B cell (primary cell): ENCODE results near the gene TSEN2. TPM values are rescaled to one million over a fixed set of nuclear protein-coding genes. Genes with fewer than 3 reads are reported as not detected.

Experiments used
- ATAC-seq: fragments of 200-7000 bp; cut with Tn5 transposase; one replicate; pipeline ENCODE4 v1.10.0; 2021; ENCODE audit warnings: low read depth, mild to moderate bottlenecking, moderate number of reproducible peaks, moderate library complexity
- CTCF ChIA-PET: fragments of 350-600 bp; sonication (Branson Sonifier 250); formaldehyde crosslinking; loops from one replicate; lab custom pipeline; 2021; ENCODE audit warnings: antibody characterized with exemption, inconsistent platforms; lab: Charles Lee
- POLR2A ChIA-PET: fragments of 350-600 bp; sonication (Branson Sonifier 250); formaldehyde crosslinking; loops from one replicate; lab custom pipeline; 2021; ENCODE audit warnings: antibody characterized with exemption; lab: Charles Lee
- DNase-seq: peaks from one replicate; pipeline ENCODE4 v3.0.0; 2013
- H2AFZ ChIP-seq: 2 replicates; pipeline ENCODE4 v1.6.1; 2012; ENCODE audit warnings: mild to moderate bottlenecking, low read depth, low read length; ENCODE audit not compliant: insufficient read depth, poor library complexity, severe bottlenecking
- H3K27ac ChIP-seq, 2 donors: 1 replicate in 1 of 2; 2 replicates in 1 of 2; pipeline ENCODE4 v1.5.1; 2012 to 2013; ENCODE audit warnings: low read length in 2 of 2, mild to moderate bottlenecking in 2 of 2, moderate library complexity in 1 of 2
- H3K27me3 ChIP-seq, 4 experiments: fragments of 200-600 bp in 1 of 4; sonication (generic) in 1 of 4; replicated peaks in 1 of 4; 1 replicate in 2 of 4; 2 replicates in 2 of 4; pipeline versions ENCODE4 v1.6.1 to v1.7.0; 2013 to 2016; ENCODE audit warnings: low read length in 3 of 4, mild to moderate bottlenecking in 2 of 4, mixed read lengths in 1 of 4, moderate library complexity in 1 of 4; ENCODE audit not compliant: insufficient read depth in 4 of 4, control insufficient read depth in 3 of 4; ENCODE audit errors: control extremely low read depth in 1 of 4
- H3K36me3 ChIP-seq, 2 experiments: replicated peaks in 1 of 2; 1 replicate in 1 of 2; 2 replicates in 1 of 2; pipeline versions ENCODE4 v1.6.1 to v1.7.1; 2013; ENCODE audit warnings: low read length in 1 of 2; ENCODE audit not compliant: insufficient read depth in 2 of 2, control insufficient read depth in 1 of 2; ENCODE audit errors: control extremely low read depth in 1 of 2, extremely low read depth in 1 of 2
- H3K4me1 ChIP-seq, 2 donors: fragments of 200-600 bp in 1 of 2; sonication (generic) in 1 of 2; 1 replicate in 1 of 2; 2 replicates in 1 of 2; pipeline versions ENCODE4 v1.5.1 to v1.6.1; 2013 to 2017; ENCODE audit warnings: low read length in 2 of 2; ENCODE audit not compliant: control insufficient read depth in 2 of 2, insufficient read depth in 2 of 2
- H3K4me2 ChIP-seq: replicated peaks from 2 replicates; pipeline ENCODE3; 2012; ENCODE audit warnings: mild to moderate bottlenecking, low read depth, low read length; ENCODE audit not compliant: poor library complexity, severe bottlenecking
- H3K4me3 ChIP-seq, 5 experiments: fragments of 200-600 bp in 1 of 5; sonication (generic) in 1 of 5; 1 replicate in 3 of 5; 2 replicates in 2 of 5; pipeline versions ENCODE4 v1.5.1 to v1.7.0; 2011 to 2016; ENCODE audit warnings: low read length in 4 of 5, mild to moderate bottlenecking in 4 of 5, low read depth in 2 of 5, control low read depth in 1 of 5, moderate library complexity in 1 of 5; ENCODE audit not compliant: insufficient read depth in 1 of 5; ENCODE audit errors: control extremely low read depth in 1 of 5, extremely low read depth in 1 of 5
- H3K79me2 ChIP-seq: fragments of 200-600 bp; sonication (generic); one replicate; pipeline ENCODE4 v1.6.0; 2016; ENCODE audit warnings: low read length; ENCODE audit not compliant: control insufficient read depth, insufficient read depth
- H3K9ac ChIP-seq: fragments of 200-600 bp; sonication (generic); 2 replicates; pipeline ENCODE4 v1.6.1; 2017; ENCODE audit warnings: mild to moderate bottlenecking, low read length, moderate library complexity
- H3K9me3 ChIP-seq, 3 donors: one replicate each; pipeline versions ENCODE4 v1.6.1 to v1.7.1; 2013; ENCODE audit warnings: low read length in 2 of 3; ENCODE audit not compliant: control insufficient read depth in 2 of 3, insufficient read depth in 1 of 3; ENCODE audit errors: control extremely low read depth in 1 of 3
- H4K20me1 ChIP-seq: 2 replicates; pipeline ENCODE4 v1.6.0; 2012; ENCODE audit warnings: mild to moderate bottlenecking, low read length; ENCODE audit not compliant: insufficient read depth, control insufficient read depth, poor library complexity, severe bottlenecking
- H3K27ac Mint-ChIP-seq: one replicate; pipeline ENCODE4 v1.8.0; 2021; ENCODE audit warnings: mixed read lengths
- H3K27me3 Mint-ChIP-seq: one replicate; pipeline ENCODE4 v1.8.0; 2021; ENCODE audit warnings: mixed read lengths
- H3K4me1 Mint-ChIP-seq: one replicate; pipeline ENCODE4 v1.8.0; 2021; ENCODE audit warnings: mixed read lengths
- H3K4me3 Mint-ChIP-seq: one replicate; pipeline ENCODE4 v1.8.0; 2021; ENCODE audit warnings: mixed read lengths
- H3K9me3 Mint-ChIP-seq: one replicate; pipeline ENCODE4 v1.8.0; 2022; ENCODE audit warnings: mixed read lengths; ENCODE audit not compliant: insufficient read depth
- EZH2 ChIP-seq: IDR thresholded peaks from 2 replicates; pipeline ENCODE4 v1.6.1; 2012; ENCODE audit warnings: borderline replicate concordance, low read depth, mild to moderate bottlenecking, moderate library complexity, low read length; ENCODE audit not compliant: insufficient read depth, poor library complexity, severe bottlenecking
- WGBS: methylation state at CpG from one replicate; pipeline ENCODE4 v1.1.5; 2013; ENCODE audit warnings: missing lambda C conversion rate; ENCODE audit not compliant: insufficient coverage; 5-methylcytosine and 5-hydroxymethylcytosine counted together
- intact Hi-C: fragments of 100-400 bp; cut with micrococcal nuclease; formaldehyde crosslinking; loops from one replicate; pipeline ENCODE4 v1.10.0; 2022
- polyA plus RNA-seq: library from polyadenylated mRNA; depleted of rRNA; stranded (reverse); fragments of >200 nt; gene quantifications from 2 replicates; pipeline ENCODE4 v1.2.3, GENCODE V29; 2012
- total RNA-seq, 2 donors: library from RNA; stranded (reverse); fragments of 120-200 nt in 1 of 2; gene quantifications; 1 replicate in 1 of 2; 2 replicates in 1 of 2; pipeline versions ENCODE4 v1.2.3 to v1.2.4, GENCODE V29; 2013 to 2022
- TF ChIP-seq, protein P1 (sequence below): fragments of 200-600 bp; IDR thresholded peaks from one replicate; pipeline ENCODE4 v1.8.0; 2022; ENCODE audit warnings: antibody characterized with exemption, mild to moderate bottlenecking

TSEN2 gene
- total and polyA plus RNA-seq, 2 donors (not counting 1 experiment from before 2014, with no cell fraction given) = 13.4 to 17.6 TPM

DNA sequence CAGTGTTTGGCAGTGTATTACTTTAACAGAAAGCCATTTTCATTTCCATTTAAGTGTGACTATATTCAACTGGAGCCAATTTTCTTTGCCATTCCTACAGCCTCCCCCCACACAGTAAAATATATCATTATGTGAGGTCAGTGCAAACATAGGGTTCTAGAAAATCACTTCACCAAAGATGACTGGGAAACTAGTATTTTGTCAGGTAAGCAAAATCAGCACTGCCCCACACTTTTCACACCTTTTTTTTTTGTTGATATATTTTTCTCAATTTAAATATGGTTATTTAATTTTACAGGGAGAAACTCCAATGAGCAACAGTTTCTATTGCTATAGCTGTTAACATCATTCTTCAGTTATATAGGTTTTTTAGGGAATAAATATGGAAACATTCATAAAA lies 31.4 kb downstream of the TSEN2 start:
- Mint-ChIP-seq H3K27ac (no peak overlapping the region), H3K9me3 (no peaks in the 10 kb centered on the region), H3K27me3 (no peaks in the 10 kb centered on the region), H3K4me3 (no peak overlapping the region), H3K4me1 (no peaks in the 10 kb centered on the region)
- peaks cover 0 to 3% (median 0%) of the 10 kb centered on the region in 3 donors for H3K9me3 ChIP-seq
- no peaks in the 10 kb centered on the region for H3K79me2 ChIP-seq
- no peak overlapping the region for H3K27ac ChIP-seq
- TF ChIP-seq, protein P1, sequence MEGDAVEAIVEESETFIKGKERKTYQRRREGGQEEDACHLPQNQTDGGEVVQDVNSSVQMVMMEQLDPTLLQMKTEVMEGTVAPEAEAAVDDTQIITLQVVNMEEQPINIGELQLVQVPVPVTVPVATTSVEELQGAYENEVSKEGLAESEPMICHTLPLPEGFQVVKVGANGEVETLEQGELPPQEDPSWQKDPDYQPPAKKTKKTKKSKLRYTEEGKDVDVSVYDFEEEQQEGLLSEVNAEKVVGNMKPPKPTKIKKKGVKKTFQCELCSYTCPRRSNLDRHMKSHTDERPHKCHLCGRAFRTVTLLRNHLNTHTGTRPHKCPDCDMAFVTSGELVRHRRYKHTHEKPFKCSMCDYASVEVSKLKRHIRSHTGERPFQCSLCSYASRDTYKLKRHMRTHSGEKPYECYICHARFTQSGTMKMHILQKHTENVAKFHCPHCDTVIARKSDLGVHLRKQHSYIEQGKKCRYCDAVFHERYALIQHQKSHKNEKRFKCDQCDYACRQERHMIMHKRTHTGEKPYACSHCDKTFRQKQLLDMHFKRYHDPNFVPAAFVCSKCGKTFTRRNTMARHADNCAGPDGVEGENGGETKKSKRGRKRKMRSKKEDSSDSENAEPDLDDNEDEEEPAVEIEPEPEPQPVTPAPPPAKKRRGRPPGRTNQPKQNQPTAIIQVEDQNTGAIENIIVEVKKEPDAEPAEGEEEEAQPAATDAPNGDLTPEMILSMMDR = no peak
- TF ChIP-seq EZH2 = no peak
- H3K36me3 ChIP-seq = peaks cover 0 to 2% of the 10 kb centered on the region in 2 experiments
- intact Hi-C loops = no loop called here
- ChIA-PET CTCF (no interaction called here), POLR2A (no interaction called here)
- H2AFZ ChIP-seq = no peak overlapping the region
- H4K20me1 ChIP-seq = no peaks in the 10 kb centered on the region
- DNase-seq (no peak), ATAC-seq (no peak)
- H3K27me3 ChIP-seq = no peaks in the 10 kb centered on the region
- H3K4me3 ChIP-seq = no peak overlapping the region
- no peak overlapping the region for H3K9ac ChIP-seq
- H3K4me1 ChIP-seq = no peaks in the 10 kb centered on the region
- no peak overlapping the region for H3K4me2 ChIP-seq

DNA sequence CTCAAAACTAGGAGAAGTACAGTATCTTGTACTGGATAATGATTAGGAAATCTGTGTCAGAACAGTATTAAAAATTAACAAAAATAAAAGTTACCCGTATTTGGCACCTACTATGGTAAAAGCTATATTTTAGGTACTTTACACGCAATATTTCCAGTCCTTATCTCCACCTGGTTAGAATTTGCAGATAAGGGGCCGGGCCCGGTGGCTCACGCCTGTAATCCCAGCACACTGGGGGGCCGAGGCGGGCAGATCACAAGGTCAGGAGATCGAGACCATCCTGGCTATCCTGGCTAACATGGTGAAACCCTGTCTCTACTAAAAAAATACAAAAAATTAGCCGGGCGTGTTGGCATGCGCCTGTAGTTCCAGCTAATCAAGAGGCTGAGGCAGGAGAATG lies 32.6 kb downstream of the TSEN2 start:
- H3K79me2 ChIP-seq = no peaks in the 10 kb centered on the region
- H3K4me3 Mint-ChIP-seq = no peak overlapping the region
- H3K27me3 Mint-ChIP-seq = no peaks in the 10 kb centered on the region
- no peak overlapping the region for H3K27ac ChIP-seq
- H4K20me1 ChIP-seq = no peaks in the 10 kb centered on the region
- H3K4me3 ChIP-seq = no peak overlapping the region
- no peak overlapping the region for H2AFZ ChIP-seq
- no peak overlapping the region for H3K27ac Mint-ChIP-seq
- H3K36me3 ChIP-seq = peaks cover 2 to 10% of the 10 kb centered on the region in 2 experiments
- ATAC-seq (no peak), DNase-seq (no peak)
- H3K27me3 ChIP-seq = no peaks in the 10 kb centered on the region
- ChIA-PET POLR2A (interaction anchor here (0.6 kb wide), 1 partner anchor 10 kb away, joined by 4 read pairs; no protein-coding TSS in a partner anchor), CTCF (no interaction called here)
- TF ChIP-seq, protein P1 = no peak
- no peak for TF ChIP-seq EZH2
- no peak overlapping the region for H3K4me2 ChIP-seq
- WGBS = 97% methylated on average over 10 of the region's 11 CpGs
- peaks cover 0 to 3% (median 0%) of the 10 kb centered on the region in 3 donors for H3K9me3 ChIP-seq
- H3K9me3 Mint-ChIP-seq = peaks cover 3% of the 10 kb centered on the region
- H3K9ac ChIP-seq = no peak overlapping the region
- H3K4me1 Mint-ChIP-seq = no peaks in the 10 kb centered on the region
- intact Hi-C loops = no loop called here
- no peaks in the 10 kb centered on the region for H3K4me1 ChIP-seq
